ENCODE results near the gene NKD1. TPM values are rescaled to one million over a fixed set of nuclear protein-coding genes. Genes with fewer than 3 reads are reported as not detected.
A peak's percentile ranks its signal among the peaks of the same experiment; 100 is the strongest.

Gene NKD1
- total and polyA plus RNA-seq, 8 donors = 0.44 to 284 (median 2.1) TPM

DNA sequence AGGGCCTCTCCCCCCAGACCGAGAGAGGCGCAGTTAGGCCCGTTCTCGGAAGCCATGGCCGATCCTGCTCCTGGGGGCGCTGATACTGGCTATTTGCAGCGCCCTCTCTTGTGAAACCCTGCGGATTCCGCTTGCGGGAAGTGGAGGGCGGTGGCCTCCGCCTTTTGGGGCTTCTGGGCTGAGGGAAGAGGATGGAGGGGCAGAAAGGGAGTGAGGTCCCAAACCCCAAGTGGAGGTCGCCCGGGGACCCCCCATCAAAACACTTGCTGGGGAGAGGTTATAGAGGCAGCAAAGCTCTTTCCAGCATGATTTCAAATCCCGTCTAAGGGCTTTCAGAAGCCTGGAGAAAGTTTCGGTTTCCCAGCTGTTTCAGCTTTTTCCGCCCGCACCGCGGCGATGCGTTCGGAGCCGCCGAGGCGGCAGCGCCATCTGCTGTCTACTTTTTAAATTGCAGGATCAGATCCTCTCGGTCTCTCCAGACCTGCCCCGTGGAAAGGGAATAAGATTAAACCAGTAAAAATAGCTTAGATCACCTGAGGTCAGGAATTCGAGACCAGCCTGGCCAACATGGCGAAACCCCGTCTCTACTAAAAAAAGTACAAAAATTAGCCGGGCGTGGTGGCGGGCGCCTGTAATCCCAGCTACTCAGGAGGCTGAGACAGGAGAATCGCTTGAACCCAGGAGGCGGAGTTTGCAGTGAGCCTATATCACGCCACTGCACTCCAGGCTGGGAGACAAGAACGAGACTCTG, 117.1 kb downstream of the NKD1 start:
- peak; percentile 87 to 92 for DNase-seq
- H3K27ac ChIP-seq = peak overlapping the region in 4 of 5 donors; percentile 56 to 80 (median 77)
- TF ChIP-seq EP300 (IDR thresholded peaks at IDR 0.05) (no peak), POLR2A (IDR thresholded peaks at IDR 0.05) (no peak), CTCF (IDR thresholded peaks at IDR 0.05) (peak in 5 of 7 experiments; percentile 49 to 93 (median 84)), POLR2AphosphoS5 (IDR thresholded peaks at IDR 0.05) (peak in 1 of 3 donors; percentile 39)
- no peaks in the 10 kb centered on the region for H3K27me3 ChIP-seq
- H3K4me1 ChIP-seq = peaks cover 0 to 29% (median 18%) of the 10 kb centered on the region in 4 donors
- 11 to 16% (median 15%) methylated on average over 29 to 40 of the region's 40 CpGs for WGBS, 5 donors
- H3K36me3 ChIP-seq = no peaks in the 10 kb centered on the region
- peak overlapping the region; percentile 46 to 50 (median 48) for H3K4me3 ChIP-seq
- no peaks in the 10 kb centered on the region for H3K9me3 ChIP-seq
- intact Hi-C loops (cut with DNase I; ENCODE audit: low total_unique reads) = loop anchor here (10.0 kb wide), 1 partner anchor 291 kb away; no protein-coding TSS in a partner anchor

DNA sequence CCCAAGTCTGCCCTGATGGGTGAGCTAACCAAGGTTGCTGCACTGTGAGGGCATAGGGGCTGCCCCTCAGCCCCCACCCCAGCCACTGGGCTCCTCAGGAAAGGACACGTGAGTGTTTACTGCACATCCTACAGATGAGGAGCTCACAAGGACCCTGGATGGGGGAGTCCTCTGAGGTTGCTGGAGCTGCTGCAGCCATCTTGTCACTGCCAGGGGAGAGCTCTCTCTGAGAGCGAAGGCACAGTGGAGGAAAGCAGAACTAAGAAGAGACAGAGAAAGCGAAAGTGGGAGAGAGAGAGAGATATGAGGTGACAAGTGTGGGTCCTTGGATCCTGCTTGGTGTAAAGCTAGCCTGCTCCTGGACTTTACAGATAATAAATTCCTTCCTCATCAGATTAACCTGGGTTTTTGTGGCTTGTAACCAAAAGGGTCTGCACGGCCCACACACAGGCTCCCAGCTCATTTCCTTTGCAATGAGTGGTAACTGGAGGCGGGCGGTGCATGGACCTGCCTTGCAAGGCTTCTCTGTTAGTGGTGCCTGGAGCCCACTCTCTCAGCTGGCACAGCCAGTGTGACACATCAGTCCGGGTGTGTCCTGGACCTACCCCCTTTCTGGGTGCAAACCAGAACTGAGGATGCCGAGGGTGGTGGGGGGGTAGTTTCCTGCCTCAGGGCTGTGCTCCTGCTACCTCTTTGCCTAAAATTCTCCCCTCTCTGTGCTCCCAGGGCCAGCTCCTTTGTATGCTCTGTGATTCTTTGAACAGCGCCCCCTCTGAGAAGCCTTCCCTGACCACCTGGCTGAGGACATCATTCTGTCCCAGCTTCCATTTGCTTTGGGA, 118.7 kb downstream of the NKD1 start:
- no peak for DNase-seq
- H3K27ac ChIP-seq = peak overlapping the region in 1 of 5 donors; percentile 4
- H3K27me3 ChIP-seq = no peaks in the 10 kb centered on the region
- H3K4me1 ChIP-seq = peaks cover 0 to 29% (median 18%) of the 10 kb centered on the region in 4 donors
- H3K36me3 ChIP-seq = no peaks in the 10 kb centered on the region
- intact Hi-C loops (cut with DNase I; ENCODE audit: low total_unique reads) = loop anchor here (10.0 kb wide), 1 partner anchor 292 kb away; no protein-coding TSS in a partner anchor
- peaks cover 0 to 9% (median 4%) of the 10 kb centered on the region in 4 donors for H3K9me3 ChIP-seq
- TF ChIP-seq EP300 (IDR thresholded peaks at IDR 0.05) (no peak), CTCF (IDR thresholded peaks at IDR 0.05) (no peak), POLR2AphosphoS5 (IDR thresholded peaks at IDR 0.05) (no peak), POLR2A (IDR thresholded peaks at IDR 0.05) (no peak)
- H3K4me3 ChIP-seq = peak overlapping the region in 1 of 4 donors; percentile 7
- 66 to 77% (median 75%) methylated on average over 9 of the region's 9 CpGs for WGBS, 5 donors

GRCh38 chr16:50667497-50668367, 119.5 kb downstream of the NKD1 start:
- H3K27me3 ChIP-seq = no peaks in the 10 kb centered on the region
- H3K4me1 ChIP-seq = peaks cover 0 to 29% (median 18%) of the 10 kb centered on the region in 4 donors
- no peak for TF ChIP-seq CTCF (IDR thresholded peaks at IDR 0.05)
- no peak for TF ChIP-seq POLR2A (IDR thresholded peaks at IDR 0.05)
- TF ChIP-seq POLR2AphosphoS5 (IDR thresholded peaks at IDR 0.05) = no peak
- TF ChIP-seq EP300 (IDR thresholded peaks at IDR 0.05) = no peak
- intact Hi-C loops (cut with DNase I; ENCODE audit: low total_unique reads) = loop anchor here (10.0 kb wide), 1 partner anchor 293 kb away; no protein-coding TSS in a partner anchor
- H3K9me3 ChIP-seq = peaks cover 0 to 17% (median 12%) of the 10 kb centered on the region in 4 donors
- no peak overlapping the region for H3K4me3 ChIP-seq
- 82 to 89% (median 83%) methylated on average over 19 to 21 of the region's 21 CpGs for WGBS, 5 donors
- peaks cover 0 to 3% (median under 1%) of the 10 kb centered on the region in 4 donors for H3K36me3 ChIP-seq
- DNase-seq = peak in 1 of 2 donors; percentile 34
- H3K27ac ChIP-seq = peak overlapping the region in 2 of 5 donors; percentile 34 to 58

Data from stomach (tissue), 9 donors.